ENCODE data around the gene RCOR1.

DNA sequence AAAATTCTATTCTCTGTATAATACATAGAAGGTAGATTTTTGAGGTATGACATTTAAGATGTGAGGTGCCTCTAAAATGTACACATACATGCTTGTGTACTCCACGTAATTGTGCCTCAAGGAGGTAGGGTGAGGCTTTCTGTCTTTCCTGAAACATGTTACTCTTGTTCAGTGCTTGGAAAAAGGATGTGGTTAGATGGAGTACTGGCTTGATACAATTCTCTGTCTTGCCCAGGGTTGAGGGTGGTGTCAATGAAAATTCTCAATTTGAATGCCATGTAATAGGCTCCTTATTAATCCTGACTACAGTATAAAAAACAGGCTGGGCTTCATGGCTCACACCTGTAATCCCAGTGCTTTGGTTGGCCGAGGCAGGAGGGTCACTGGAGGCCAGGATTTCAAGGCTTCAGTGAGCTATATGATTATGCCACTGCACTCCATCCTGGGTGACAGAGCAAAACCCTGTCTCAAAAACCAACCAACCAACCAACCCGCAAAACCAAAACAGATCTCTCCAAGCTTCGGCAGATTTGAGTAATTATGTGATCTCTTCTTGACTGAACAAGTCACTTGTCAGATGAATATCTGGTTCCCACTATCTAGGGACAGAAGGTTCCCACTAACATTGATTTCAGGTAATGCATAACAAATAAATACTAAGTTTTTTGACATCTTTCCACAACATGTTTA, 41.6 kb downstream of the RCOR1 start:
- TF ChIP-seq, protein P1, sequence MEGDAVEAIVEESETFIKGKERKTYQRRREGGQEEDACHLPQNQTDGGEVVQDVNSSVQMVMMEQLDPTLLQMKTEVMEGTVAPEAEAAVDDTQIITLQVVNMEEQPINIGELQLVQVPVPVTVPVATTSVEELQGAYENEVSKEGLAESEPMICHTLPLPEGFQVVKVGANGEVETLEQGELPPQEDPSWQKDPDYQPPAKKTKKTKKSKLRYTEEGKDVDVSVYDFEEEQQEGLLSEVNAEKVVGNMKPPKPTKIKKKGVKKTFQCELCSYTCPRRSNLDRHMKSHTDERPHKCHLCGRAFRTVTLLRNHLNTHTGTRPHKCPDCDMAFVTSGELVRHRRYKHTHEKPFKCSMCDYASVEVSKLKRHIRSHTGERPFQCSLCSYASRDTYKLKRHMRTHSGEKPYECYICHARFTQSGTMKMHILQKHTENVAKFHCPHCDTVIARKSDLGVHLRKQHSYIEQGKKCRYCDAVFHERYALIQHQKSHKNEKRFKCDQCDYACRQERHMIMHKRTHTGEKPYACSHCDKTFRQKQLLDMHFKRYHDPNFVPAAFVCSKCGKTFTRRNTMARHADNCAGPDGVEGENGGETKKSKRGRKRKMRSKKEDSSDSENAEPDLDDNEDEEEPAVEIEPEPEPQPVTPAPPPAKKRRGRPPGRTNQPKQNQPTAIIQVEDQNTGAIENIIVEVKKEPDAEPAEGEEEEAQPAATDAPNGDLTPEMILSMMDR (IDR thresholded peaks at IDR 0.05; ENCODE audit: insufficient read depth, low read length): no peak
- no peak for TF ChIP-seq POLR2AphosphoS5 (IDR thresholded peaks at IDR 0.05; ENCODE audit: low read depth)

Data from HL-60 (cell line).